ENCODE data around the gene SPATA18.

- TF ChIP-seq CTCF (IDR thresholded peaks at IDR 0.05; ENCODE audit: insufficient read depth, low read length, poor library complexity, severe bottlenecking) (no peak), EZH2phosphoT487 (conservative IDR thresholded peaks at IDR 0.05; ENCODE audit: low read length) (no peak)
Measured at GRCh38 chr4:52112411-52112810, 61.3 kb downstream of the SPATA18 start.
